Smooth muscle cell (in vitro differentiated cells): ENCODE results near the gene GPRIN2. TPM values are rescaled to one million over a fixed set of nuclear protein-coding genes. Genes with fewer than 3 reads are reported as not detected.

Experiments used
- DNase-seq: peaks from one replicate; lab custom pipeline; 2025; ENCODE audit not compliant: unreplicated experiment; lab: John Stamatoyannopoulos, UW
- H2AFZ ChIP-seq: fragments of 200-600 bp; sonication (generic); 2 replicates; pipeline ENCODE4 v1.6.0; 2016; ENCODE audit warnings: antibody characterized with exemption, low read depth, mild to moderate bottlenecking
- H3F3A ChIP-seq: fragments of 200-600 bp; sonication (generic); 2 replicates; pipeline ENCODE4 v1.6.0; 2017; ENCODE audit warnings: antibody characterized with exemption, low read depth
- H3K27ac ChIP-seq: fragments of 200-600 bp; sonication (generic); 2 replicates; pipeline ENCODE4 v1.5.1; 2016; ENCODE audit warnings: low read depth, mild to moderate bottlenecking
- H3K27me3 ChIP-seq: fragments of 200-600 bp; sonication (generic); 2 replicates; pipeline ENCODE4 v1.6.1; 2016; ENCODE audit warnings: low read depth, mild to moderate bottlenecking
- H3K36me3 ChIP-seq: fragments of 200-600 bp; sonication (generic); 2 replicates; pipeline ENCODE4 v1.5.1; 2016; ENCODE audit warnings: low read depth
- H3K4me1 ChIP-seq: fragments of 200-600 bp; sonication (generic); 2 replicates; pipeline ENCODE4 v1.5.1; 2016; ENCODE audit warnings: low read depth
- H3K4me2 ChIP-seq: fragments of 200-600 bp; sonication (generic); 2 replicates; pipeline ENCODE4 v1.6.0; 2016; ENCODE audit warnings: mild to moderate bottlenecking
- H3K4me3 ChIP-seq: fragments of 200-600 bp; sonication (generic); 2 replicates; pipeline ENCODE4 v1.5.1; 2016; ENCODE audit warnings: mild to moderate bottlenecking
- H3K79me2 ChIP-seq: fragments of 200-600 bp; sonication (generic); 2 replicates; pipeline ENCODE4 v1.6.0; 2016; ENCODE audit warnings: low read depth, mild to moderate bottlenecking
- H3K9ac ChIP-seq: fragments of 200-600 bp; sonication (generic); 2 replicates; pipeline ENCODE4 v1.6.0; 2016; ENCODE audit warnings: low read depth
- H3K9me3 ChIP-seq: fragments of 200-600 bp; sonication (generic); replicated peaks from 2 replicates; pipeline ENCODE4 v1.5.1; 2016; ENCODE audit warnings: low read depth
- H4K20me1 ChIP-seq: fragments of 200-600 bp; sonication (generic); 2 replicates; pipeline ENCODE4 v1.6.0; 2016; ENCODE audit warnings: low read depth
- CTCF ChIP-seq: fragments of 200-600 bp; sonication (generic); IDR thresholded peaks from 2 replicates; pipeline ENCODE4 v1.5.1; 2017; ENCODE audit warnings: borderline replicate concordance, mild to moderate bottlenecking, antibody characterized with exemption; ENCODE audit not compliant: insufficient read depth, poor library complexity, severe bottlenecking
- WGBS: methylation state at CpG from one replicate; pipeline ENCODE4 v1.1.7; 2016; ENCODE audit warnings: low lambda C conversion rate; 5-methylcytosine and 5-hydroxymethylcytosine counted together
- polyA plus RNA-seq: library from polyadenylated mRNA; unstranded; fragments of >200 nt; fragmentation: Nextera tagmentation; extraction: Ambion mirVana; gene quantifications from 2 replicates; pipeline ENCODE4 v1.2.1, GENCODE V29; 2016
- total RNA-seq: library from RNA; depleted of rRNA; stranded (reverse); fragments of >200 nt; gene quantifications from 2 replicates; pipeline ENCODE4 v1.2.3, GENCODE V29; 2014

The GPRIN2 gene
- total and polyA plus RNA-seq, 2 experiments from 2014 or later, result 0.54 TPM; not detected in 1

GRCh38 chr10:46538155-46538554 lies 18.3 kb downstream of the GPRIN2 start:
- no peaks in the 10 kb centered on the region for H3K9me3 ChIP-seq
- DNase-seq, result no peak
- no peaks in the 10 kb centered on the region for H3K36me3 ChIP-seq
- no peak overlapping the region for H2AFZ ChIP-seq
- 94% methylated on average over 5 of the region's 5 CpGs for WGBS
- H3K4me2 ChIP-seq, result no peak overlapping the region
- peaks cover 9% of the 10 kb centered on the region for H3K4me1 ChIP-seq
- no peak overlapping the region for H3K9ac ChIP-seq
- H3K79me2 ChIP-seq, result no peaks in the 10 kb centered on the region
- TF ChIP-seq CTCF, result no peak
- no peak overlapping the region for H3K27ac ChIP-seq
- H3K4me3 ChIP-seq, result no peak overlapping the region
- peaks cover 20% of the 10 kb centered on the region for H3K27me3 ChIP-seq
- H3F3A ChIP-seq, result no peaks in the 10 kb centered on the region
- no peaks in the 10 kb centered on the region for H4K20me1 ChIP-seq

GRCh38 chr10:46537309-46537708 lies 19.1 kb downstream of the GPRIN2 start:
- no peak for DNase-seq
- Histone ChIP-seq H3K36me3 (no peaks in the 10 kb centered on the region), H3F3A (no peaks in the 10 kb centered on the region), H3K79me2 (no peaks in the 10 kb centered on the region), H3K4me1 (peaks cover 9% of the 10 kb centered on the region), H3K9me3 (no peaks in the 10 kb centered on the region), H3K9ac (no peak overlapping the region), H3K27me3 (peaks cover 20% of the 10 kb centered on the region), H2AFZ (no peak overlapping the region), H4K20me1 (no peaks in the 10 kb centered on the region), H3K4me2 (no peak overlapping the region), H3K4me3 (no peak overlapping the region), H3K27ac (no peak overlapping the region)
- WGBS, result 68% methylated on average over 5 of the region's 5 CpGs
- no peak for TF ChIP-seq CTCF

- Histone ChIP-seq H3K27ac (no peak overlapping the region), H3K36me3 (no peaks in the 10 kb centered on the region), H3K9ac (no peak overlapping the region), H3K4me2 (no peak overlapping the region), H2AFZ (no peak overlapping the region), H3K9me3 (no peaks in the 10 kb centered on the region), H3K4me1 (peaks cover 3% of the 10 kb centered on the region), H3K4me3 (no peak overlapping the region), H3K27me3 (peaks cover 20% of the 10 kb centered on the region), H3F3A (no peaks in the 10 kb centered on the region), H3K79me2 (no peaks in the 10 kb centered on the region), H4K20me1 (no peaks in the 10 kb centered on the region)
- 91% methylated on average over 5 of the region's 5 CpGs for WGBS
- TF ChIP-seq CTCF, result no peak
- DNase-seq, result no peak
Measured at GRCh38 chr10:46536781-46537180, 19.7 kb downstream of the GPRIN2 start.

GRCh38 chr10:46536171-46536570 lies 20.3 kb downstream of the GPRIN2 start:
- Histone ChIP-seq H3K9me3 (no peaks in the 10 kb centered on the region), H2AFZ (no peak overlapping the region), H3F3A (no peaks in the 10 kb centered on the region), H3K4me2 (no peak overlapping the region), H3K9ac (no peak overlapping the region), H3K4me1 (no peaks in the 10 kb centered on the region), H3K36me3 (no peaks in the 10 kb centered on the region), H3K79me2 (no peaks in the 10 kb centered on the region), H4K20me1 (no peaks in the 10 kb centered on the region), H3K27me3 (peaks cover 20% of the 10 kb centered on the region), H3K27ac (no peak overlapping the region), H3K4me3 (no peak overlapping the region)
- DNase-seq, result no peak
- TF ChIP-seq CTCF, result no peak
- 96% methylated on average over 6 of the region's 6 CpGs for WGBS
